ENCODE measurements around the gene PTPRG.

The PTPRG gene

DNA sequence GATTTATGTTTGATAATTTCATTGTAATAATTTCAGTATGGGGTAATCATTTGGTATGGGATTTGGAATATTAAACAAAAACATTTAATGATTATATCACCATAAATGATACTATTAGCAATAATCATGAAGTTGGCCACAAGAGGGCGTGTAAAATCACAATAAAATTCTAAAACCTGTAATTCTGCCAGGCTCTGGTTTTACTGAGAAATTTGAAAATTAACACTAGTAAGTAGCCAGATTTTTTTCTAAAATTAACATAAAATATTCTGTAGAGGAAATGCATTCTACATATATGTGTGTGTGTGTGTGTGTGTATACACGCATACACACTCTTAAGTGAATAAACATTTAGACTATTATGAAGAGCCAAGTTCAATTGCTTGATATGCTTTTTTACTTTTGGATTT lies 771.5 kb downstream of the PTPRG start:
- DNase-seq = no peak

DNA sequence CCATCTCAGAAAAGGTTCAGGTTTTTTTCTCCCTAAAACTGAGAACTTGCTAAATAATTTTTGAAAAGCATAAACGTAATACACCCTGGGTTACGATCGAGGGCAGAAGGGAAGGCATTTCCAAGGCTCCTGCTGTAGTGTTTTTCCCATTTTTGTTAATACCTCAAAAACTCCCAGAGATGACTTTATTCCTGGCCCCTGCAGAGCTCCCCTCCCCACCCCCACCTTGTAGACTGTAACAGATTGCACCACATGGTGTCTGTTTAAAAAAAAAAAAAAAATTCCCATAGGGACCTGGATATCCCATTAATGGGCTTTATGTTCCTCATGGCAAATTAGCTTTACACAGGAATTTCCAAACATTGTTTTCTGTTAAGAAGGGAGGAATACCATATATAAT lies 773.8 kb downstream of the PTPRG start:
- no peak for DNase-seq

DNA sequence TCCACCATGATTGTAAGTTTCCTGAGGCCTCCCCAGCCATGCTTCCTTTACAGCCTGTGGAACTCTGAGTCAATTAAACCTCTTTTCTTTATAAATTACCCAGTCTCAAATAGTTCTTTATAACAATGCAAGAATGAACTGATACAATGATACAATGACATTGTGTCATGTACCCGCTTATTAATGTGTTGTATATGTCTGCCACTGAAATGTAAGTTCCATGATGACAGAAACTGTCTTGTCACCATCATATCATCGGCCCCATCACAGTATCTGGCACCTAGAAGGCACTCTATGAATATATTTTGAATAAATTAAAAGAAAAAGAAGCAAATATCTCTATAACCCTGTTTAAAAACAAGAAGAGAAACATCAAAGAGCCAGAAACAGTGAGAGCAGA lies 782.4 kb downstream of the PTPRG start:
- no peak for DNase-seq
